ENCODE data around the gene PDE8B. TPM values are rescaled to one million over a fixed set of nuclear protein-coding genes. Genes with fewer than 3 reads are reported as not detected.

The PDE8B gene
- total RNA-seq, 4 donors from 2014 or later: 13.0 to 54.4 (median 27.3) TPM

GRCh38 chr5:77186652-77187370, 23.7 kb upstream of the PDE8B start:
- H3K4me1 ChIP-seq: no peaks in the 10 kb centered on the region
- H3K27me3 ChIP-seq: no peaks in the 10 kb centered on the region
- intact Hi-C loops (cut with DNase I; ENCODE audit: low total_unique reads): no loop called here
- no peaks in the 10 kb centered on the region for H3K36me3 ChIP-seq
- DNase-seq: no peak
- H3K9me3 ChIP-seq: no peaks in the 10 kb centered on the region
- TF ChIP-seq POLR2A (IDR thresholded peaks at IDR 0.05) (no peak), CTCF (IDR thresholded peaks at IDR 0.05) (no peak)
- H3K27ac ChIP-seq: no peak overlapping the region
- H3K4me3 ChIP-seq: no peak overlapping the region

GRCh38 chr5:77189421-77189820, 21.1 kb upstream of the PDE8B start:
- Histone ChIP-seq H3K4me3 (no peak overlapping the region), H3K9me3 (no peaks in the 10 kb centered on the region), H3K4me1 (no peaks in the 10 kb centered on the region), H3K27me3 (no peaks in the 10 kb centered on the region), H3K27ac (no peak overlapping the region), H3K36me3 (no peaks in the 10 kb centered on the region)
- DNase-seq: no peak
- no peak for TF ChIP-seq CTCF (IDR thresholded peaks at IDR 0.05)
- TF ChIP-seq POLR2A (IDR thresholded peaks at IDR 0.05): no peak
- intact Hi-C loops (cut with DNase I; ENCODE audit: low total_unique reads): no loop called here

GRCh38 chr5:77192441-77193050, 17.9 kb upstream of the PDE8B start:
- H3K27ac ChIP-seq: no peak overlapping the region
- no peaks in the 10 kb centered on the region for H3K27me3 ChIP-seq
- no peaks in the 10 kb centered on the region for H3K4me1 ChIP-seq
- H3K4me3 ChIP-seq: no peak overlapping the region
- TF ChIP-seq POLR2A (IDR thresholded peaks at IDR 0.05) (no peak), CTCF (IDR thresholded peaks at IDR 0.05) (no peak)
- intact Hi-C loops (cut with DNase I; ENCODE audit: low total_unique reads): no loop called here
- H3K36me3 ChIP-seq: no peaks in the 10 kb centered on the region
- no peak for DNase-seq
- H3K9me3 ChIP-seq: no peaks in the 10 kb centered on the region

- H3K4me3 ChIP-seq: no peak overlapping the region
- intact Hi-C loops (cut with DNase I; ENCODE audit: low total_unique reads): no loop called here
- no peak for TF ChIP-seq CTCF (IDR thresholded peaks at IDR 0.05)
- TF ChIP-seq POLR2A (IDR thresholded peaks at IDR 0.05): no peak
- no peaks in the 10 kb centered on the region for H3K4me1 ChIP-seq
- DNase-seq: no peak
- no peaks in the 10 kb centered on the region for H3K9me3 ChIP-seq
- H3K27me3 ChIP-seq: no peaks in the 10 kb centered on the region
- H3K27ac ChIP-seq: no peak overlapping the region
- no peaks in the 10 kb centered on the region for H3K36me3 ChIP-seq
These were observed 15.7 kb upstream of the PDE8B start for GRCh38 chr5:77194762-77195161.

- H3K27me3 ChIP-seq: no peaks in the 10 kb centered on the region
- no peaks in the 10 kb centered on the region for H3K9me3 ChIP-seq
- no peak overlapping the region for H3K4me3 ChIP-seq
- intact Hi-C loops (cut with DNase I; ENCODE audit: low total_unique reads): no loop called here
- no peak for DNase-seq
- no peak overlapping the region for H3K27ac ChIP-seq
- no peaks in the 10 kb centered on the region for H3K36me3 ChIP-seq
- TF ChIP-seq POLR2A (IDR thresholded peaks at IDR 0.05) (no peak), CTCF (IDR thresholded peaks at IDR 0.05) (no peak)
- H3K4me1 ChIP-seq: no peaks in the 10 kb centered on the region
These were observed 12.5 kb upstream of the PDE8B start for GRCh38 chr5:77197840-77198554.
